GM23338 (cell line): ENCODE measurements around the gene CD72. TPM values are rescaled to one million over a fixed set of nuclear protein-coding genes. Genes with fewer than 3 reads are reported as not detected.

ENCODE experiments used
- ATAC-seq: fragments of 200-7000 bp; cut with Tn5 transposase; 3 replicates; pipeline ENCODE4 v1.9.1; 2020
- DNase-seq: peaks from one replicate; pipeline ENCODE4 v3.0.0-alpha.2; 2015; ENCODE audit warnings: low spot score
- H2AFZ ChIP-seq: fragments of 200-600 bp; sonication (generic); 2 replicates; pipeline ENCODE4 v1.8.0; 2016; ENCODE audit warnings: antibody characterized with exemption, mild to moderate bottlenecking, moderate library complexity
- H3F3A ChIP-seq: fragments of 200-600 bp; sonication (generic); replicated peaks from 2 replicates; pipeline ENCODE4 v1.8.0; 2017; ENCODE audit warnings: antibody characterized with exemption, mixed run types, low read depth
- H3K27ac ChIP-seq: fragments of 200-600 bp; sonication (generic); 2 replicates; pipeline ENCODE4 v1.6.1; 2016; ENCODE audit warnings: low read depth
- H3K27me3 ChIP-seq: fragments of 200-600 bp; sonication (generic); 2 replicates; pipeline ENCODE4 v1.8.0; 2016; ENCODE audit warnings: mild to moderate bottlenecking, mixed run types, moderate library complexity; ENCODE audit not compliant: insufficient read depth
- H3K36me3 ChIP-seq: fragments of 200-600 bp; sonication (generic); 2 replicates; pipeline ENCODE4 v1.8.0; 2016; ENCODE audit warnings: mild to moderate bottlenecking; ENCODE audit not compliant: insufficient read depth
- H3K4me1 ChIP-seq: fragments of 200-600 bp; sonication (generic); 2 replicates; pipeline ENCODE4 v1.8.0; 2016; ENCODE audit warnings: mild to moderate bottlenecking, moderate library complexity; ENCODE audit not compliant: insufficient read depth
- H3K4me2 ChIP-seq: fragments of 200-600 bp; sonication (generic); 2 replicates; pipeline ENCODE4 v1.7.1; 2017; ENCODE audit warnings: mixed run types
- H3K4me3 ChIP-seq: fragments of 200-600 bp; sonication (generic); 2 replicates; pipeline ENCODE4 v1.6.1; 2016; ENCODE audit warnings: mixed run types
- H3K79me2 ChIP-seq: fragments of 200-600 bp; sonication (generic); replicated peaks from 2 replicates; pipeline ENCODE4 v1.8.0; 2017; ENCODE audit warnings: mild to moderate bottlenecking; ENCODE audit not compliant: insufficient read depth
- H3K9me2 ChIP-seq: fragments of 200-600 bp; sonication (generic); 2 replicates; pipeline ENCODE4 v1.8.0; 2017; ENCODE audit not compliant: insufficient read depth
- H4K20me1 ChIP-seq: fragments of 200-600 bp; sonication (generic); replicated peaks from 2 replicates; pipeline ENCODE4 v1.8.0; 2017; ENCODE audit warnings: mild to moderate bottlenecking; ENCODE audit not compliant: insufficient read depth
- H3K27ac Mint-ChIP-seq: 2 replicates; pipeline ENCODE4 v1.8.0; 2020; ENCODE audit warnings: inconsistent platforms, mild to moderate bottlenecking, moderate library complexity, mixed read lengths
- H3K27me3 Mint-ChIP-seq: 3 replicates; pipeline ENCODE4 v1.8.0; 2022; ENCODE audit warnings: low read depth, mild to moderate bottlenecking, moderate library complexity, mixed read lengths, inconsistent platforms; ENCODE audit not compliant: insufficient read depth, poor library complexity
- H3K36me3 Mint-ChIP-seq: 3 replicates; pipeline ENCODE4 v1.8.0; 2021; ENCODE audit warnings: low read depth, mild to moderate bottlenecking, inconsistent platforms, moderate library complexity, mixed read lengths
- H3K4me1 Mint-ChIP-seq: 3 replicates; pipeline ENCODE4 v1.8.0; 2020; ENCODE audit warnings: mild to moderate bottlenecking, inconsistent platforms, mixed read lengths
- H3K4me3 Mint-ChIP-seq: 3 replicates; pipeline ENCODE4 v1.8.0; 2021; ENCODE audit warnings: moderate library complexity, mild to moderate bottlenecking, inconsistent platforms, mixed read lengths
- H3K9me3 Mint-ChIP-seq: 3 replicates; pipeline ENCODE4 v1.8.0; 2020; ENCODE audit warnings: moderate library complexity, mild to moderate bottlenecking, inconsistent platforms, mixed read lengths
- CREB1 ChIP-seq: fragments of 250-450 bp; sonication (Bioruptor Pico); IDR thresholded peaks from 2 replicates; pipeline ENCODE4 v1.5.0; 2020; ENCODE audit warnings: low read depth, mild to moderate bottlenecking, moderate library complexity
- CTCF ChIP-seq, 2 experiments: fragments of 200-600 bp in 1 of 2; sonication (generic) in 1 of 2; conservative IDR thresholded peaks; 2 replicates each; pipeline versions ENCODE4 v1.5.1 to v1.6.1; 2016 to 2017; ENCODE audit warnings: antibody characterized with exemption in 2 of 2, low read depth in 2 of 2, mild to moderate bottlenecking in 2 of 2, moderate library complexity in 1 of 2
- EZH2 ChIP-seq: fragments of 200-600 bp; sonication (generic); IDR thresholded peaks from one replicate; pipeline ENCODE4 v1.8.0; 2017; ENCODE audit warnings: antibody characterized with exemption, mild to moderate bottlenecking, low read depth; ENCODE audit not compliant: unreplicated experiment
- JUNB ChIP-seq: IDR thresholded peaks from one replicate; pipeline ENCODE4 v1.6.1; 2016; ENCODE audit warnings: antibody characterized with exemption; ENCODE audit not compliant: unreplicated experiment
- NANOG ChIP-seq: IDR thresholded peaks from 2 replicates; pipeline ENCODE4 v1.6.1; 2016; ENCODE audit warnings: antibody characterized with exemption, borderline replicate concordance
- POLR2AphosphoS5 ChIP-seq: IDR thresholded peaks from 2 replicates; pipeline ENCODE4 v1.6.1; 2016; ENCODE audit warnings: antibody characterized with exemption, low read depth
- STAT1 ChIP-seq: IDR thresholded peaks from one replicate; pipeline ENCODE4 v1.6.1; 2016; ENCODE audit warnings: antibody characterized with exemption; ENCODE audit not compliant: unreplicated experiment
- ZNF331 ChIP-seq: fragments of 250-450 bp; sonication (Bioruptor Pico); IDR thresholded peaks from 2 replicates; pipeline ENCODE4 v1.5.0; 2020; ENCODE audit warnings: low read depth, mild to moderate bottlenecking, moderate library complexity
- polyA plus RNA-seq: library from polyadenylated mRNA; unstranded; fragments of >200 nt; fragmentation: Nextera tagmentation; extraction: Ambion mirVana; gene quantifications from 2 replicates; pipeline ENCODE4 v1.2.1, GENCODE V29; 2016
- total RNA-seq: library from RNA; depleted of rRNA; stranded (reverse); fragments of >200 nt; shearing (Covaris generic); gene quantifications from 2 replicates; pipeline ENCODE4 v1.2.3, GENCODE V29; 2014
- TF ChIP-seq, protein P1 (sequence below): fragments of 250-450 bp; sonication (Bioruptor Pico); IDR thresholded peaks from 2 replicates; pipeline ENCODE4 v1.5.0; 2020; ENCODE audit warnings: mild to moderate bottlenecking, moderate library complexity

Gene CD72
- total and polyA plus RNA-seq, 2 experiments from 2014 or later = 4.7 to 4.8 TPM

DNA sequence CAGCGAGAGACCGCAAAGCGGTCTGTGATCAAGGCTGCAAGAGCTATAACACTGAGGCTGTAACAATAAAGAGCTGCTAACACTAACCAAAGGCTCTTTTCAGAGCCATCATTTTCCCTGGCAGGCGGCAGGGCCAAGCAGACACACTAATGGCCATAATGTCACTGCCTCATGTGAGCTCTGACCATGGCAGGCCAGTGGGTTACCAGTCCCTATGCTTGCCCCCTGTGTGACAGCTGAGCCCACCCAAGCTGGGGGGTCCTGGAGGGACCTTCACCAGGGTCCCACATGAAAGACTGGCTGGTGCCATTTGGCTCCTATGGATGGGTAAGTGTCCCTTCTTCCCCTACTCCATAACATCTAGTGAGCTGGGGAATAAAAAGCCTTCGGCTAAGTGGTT is 42.7 kb downstream of the CD72 start:
- Histone ChIP-seq H3K4me1 (no peaks in the 10 kb centered on the region), H3K27me3 (no peaks in the 10 kb centered on the region), H3K27ac (no peak overlapping the region), H2AFZ (no peak overlapping the region), H3K9me2 (no peaks in the 10 kb centered on the region; the same call in 1 of the 2 replicates), H4K20me1 (no peaks in the 10 kb centered on the region), H3K36me3 (no peaks in the 10 kb centered on the region), H3K4me3 (no peak overlapping the region), H3F3A (no peaks in the 10 kb centered on the region), H3K4me2 (no peak overlapping the region), H3K79me2 (no peaks in the 10 kb centered on the region)
- ATAC-seq (no peak), DNase-seq (no peak)
- TF ChIP-seq, protein P1, sequence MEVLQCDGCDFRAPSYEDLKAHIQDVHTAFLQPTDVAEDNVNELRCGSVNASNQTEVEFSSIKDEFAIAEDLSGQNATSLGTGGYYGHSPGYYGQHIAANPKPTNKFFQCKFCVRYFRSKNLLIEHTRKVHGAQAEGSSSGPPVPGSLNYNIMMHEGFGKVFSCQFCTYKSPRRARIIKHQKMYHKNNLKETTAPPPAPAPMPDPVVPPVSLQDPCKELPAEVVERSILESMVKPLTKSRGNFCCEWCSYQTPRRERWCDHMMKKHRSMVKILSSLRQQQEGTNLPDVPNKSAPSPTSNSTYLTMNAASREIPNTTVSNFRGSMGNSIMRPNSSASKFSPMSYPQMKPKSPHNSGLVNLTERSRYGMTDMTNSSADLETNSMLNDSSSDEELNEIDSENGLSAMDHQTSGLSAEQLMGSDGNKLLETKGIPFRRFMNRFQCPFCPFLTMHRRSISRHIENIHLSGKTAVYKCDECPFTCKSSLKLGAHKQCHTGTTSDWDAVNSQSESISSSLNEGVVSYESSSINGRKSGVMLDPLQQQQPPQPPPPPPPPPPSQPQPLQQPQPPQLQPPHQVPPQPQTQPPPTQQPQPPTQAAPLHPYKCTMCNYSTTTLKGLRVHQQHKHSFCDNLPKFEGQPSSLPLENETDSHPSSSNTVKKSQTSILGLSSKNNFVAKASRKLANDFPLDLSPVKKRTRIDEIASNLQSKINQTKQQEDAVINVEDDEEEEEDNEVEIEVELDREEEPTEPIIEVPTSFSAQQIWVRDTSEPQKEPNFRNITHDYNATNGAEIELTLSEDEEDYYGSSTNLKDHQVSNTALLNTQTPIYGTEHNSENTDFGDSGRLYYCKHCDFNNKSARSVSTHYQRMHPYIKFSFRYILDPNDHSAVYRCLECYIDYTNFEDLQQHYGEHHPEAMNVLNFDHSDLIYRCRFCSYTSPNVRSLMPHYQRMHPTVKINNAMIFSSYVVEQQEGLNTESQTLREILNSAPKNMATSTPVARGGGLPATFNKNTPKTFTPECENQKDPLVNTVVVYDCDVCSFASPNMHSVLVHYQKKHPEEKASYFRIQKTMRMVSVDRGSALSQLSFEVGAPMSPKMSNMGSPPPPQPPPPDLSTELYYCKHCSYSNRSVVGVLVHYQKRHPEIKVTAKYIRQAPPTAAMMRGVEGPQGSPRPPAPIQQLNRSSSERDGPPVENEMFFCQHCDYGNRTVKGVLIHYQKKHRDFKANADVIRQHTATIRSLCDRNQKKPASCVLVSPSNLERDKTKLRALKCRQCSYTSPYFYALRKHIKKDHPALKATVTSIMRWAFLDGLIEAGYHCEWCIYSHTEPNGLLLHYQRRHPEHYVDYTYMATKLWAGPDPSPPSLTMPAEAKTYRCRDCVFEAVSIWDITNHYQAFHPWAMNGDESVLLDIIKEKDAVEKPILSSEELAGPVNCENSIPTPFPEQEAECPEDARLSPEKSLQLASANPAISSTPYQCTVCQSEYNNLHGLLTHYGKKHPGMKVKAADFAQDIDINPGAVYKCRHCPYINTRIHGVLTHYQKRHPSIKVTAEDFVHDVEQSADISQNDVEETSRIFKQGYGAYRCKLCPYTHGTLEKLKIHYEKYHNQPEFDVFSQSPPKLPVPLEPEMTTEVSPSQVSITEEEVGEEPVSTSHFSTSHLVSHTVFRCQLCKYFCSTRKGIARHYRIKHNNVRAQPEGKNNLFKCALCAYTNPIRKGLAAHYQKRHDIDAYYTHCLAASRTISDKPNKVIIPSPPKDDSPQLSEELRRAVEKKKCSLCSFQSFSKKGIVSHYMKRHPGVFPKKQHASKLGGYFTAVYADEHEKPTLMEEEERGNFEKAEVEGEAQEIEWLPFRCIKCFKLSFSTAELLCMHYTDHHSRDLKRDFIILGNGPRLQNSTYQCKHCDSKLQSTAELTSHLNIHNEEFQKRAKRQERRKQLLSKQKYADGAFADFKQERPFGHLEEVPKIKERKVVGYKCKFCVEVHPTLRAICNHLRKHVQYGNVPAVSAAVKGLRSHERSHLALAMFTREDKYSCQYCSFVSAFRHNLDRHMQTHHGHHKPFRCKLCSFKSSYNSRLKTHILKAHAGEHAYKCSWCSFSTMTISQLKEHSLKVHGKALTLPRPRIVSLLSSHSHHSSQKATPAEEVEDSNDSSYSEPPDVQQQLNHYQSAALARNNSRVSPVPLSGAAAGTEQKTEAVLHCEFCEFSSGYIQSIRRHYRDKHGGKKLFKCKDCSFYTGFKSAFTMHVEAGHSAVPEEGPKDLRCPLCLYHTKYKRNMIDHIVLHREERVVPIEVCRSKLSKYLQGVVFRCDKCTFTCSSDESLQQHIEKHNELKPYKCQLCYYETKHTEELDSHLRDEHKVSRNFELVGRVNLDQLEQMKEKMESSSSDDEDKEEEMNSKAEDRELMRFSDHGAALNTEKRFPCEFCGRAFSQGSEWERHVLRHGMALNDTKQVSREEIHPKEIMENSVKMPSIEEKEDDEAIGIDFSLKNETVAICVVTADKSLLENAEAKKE (CRISPR knock-in tag) = no peak
- no peak for TF ChIP-seq ZNF331 (CRISPR knock-in tag)
- no peak for TF ChIP-seq EZH2
- Mint-ChIP-seq H3K4me3 (no peak overlapping the region), H3K36me3 (peaks cover 12% of the 10 kb centered on the region), H3K27ac (no peak overlapping the region), H3K4me1 (peaks cover 5% of the 10 kb centered on the region), H3K27me3 (no peaks in the 10 kb centered on the region), H3K9me3 (peaks cover 12% of the 10 kb centered on the region)

DNA sequence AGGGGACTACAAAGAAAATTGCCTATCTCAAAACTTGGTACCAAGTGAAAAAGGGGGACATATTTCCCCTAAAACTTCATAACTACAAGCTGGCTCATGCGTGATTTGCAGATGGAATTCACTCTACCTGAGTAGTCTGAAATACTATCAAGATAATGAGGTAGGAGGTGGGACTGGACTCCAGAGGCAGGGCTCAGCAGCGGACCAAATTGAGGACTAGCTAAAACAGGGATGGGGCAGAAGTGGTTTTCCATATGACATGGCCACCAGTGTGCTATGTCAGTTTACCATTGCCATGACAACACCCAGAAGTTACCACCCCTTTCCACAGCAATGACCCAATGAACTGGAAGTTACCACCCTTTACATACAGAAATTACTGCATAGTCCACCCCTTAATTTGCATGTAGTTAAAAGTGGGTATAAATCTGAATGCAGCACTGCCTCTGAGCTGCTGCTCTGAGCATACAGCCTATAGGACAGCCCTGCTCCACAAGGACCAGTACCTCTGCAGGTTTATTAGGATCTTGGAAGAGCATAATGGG is 43.6 kb downstream of the CD72 start:
- Histone ChIP-seq H4K20me1 (no peaks in the 10 kb centered on the region), H3K4me3 (no peak overlapping the region), H3K4me2 (no peak overlapping the region), H2AFZ (no peak overlapping the region), H3K36me3 (no peaks in the 10 kb centered on the region), H3K27ac (no peak overlapping the region), H3K9me2 (no peaks in the 10 kb centered on the region; the same call in 1 of the 2 replicates), H3K79me2 (no peaks in the 10 kb centered on the region), H3K4me1 (no peaks in the 10 kb centered on the region), H3F3A (no peaks in the 10 kb centered on the region), H3K27me3 (no peaks in the 10 kb centered on the region)
- H3K27me3 Mint-ChIP-seq = no peaks in the 10 kb centered on the region
- ATAC-seq (no peak), DNase-seq (no peak)
- H3K27ac Mint-ChIP-seq = no peak overlapping the region
- peaks cover 4% of the 10 kb centered on the region for H3K36me3 Mint-ChIP-seq
- H3K4me1 Mint-ChIP-seq = peaks cover 2% of the 10 kb centered on the region
- no peak overlapping the region for H3K4me3 Mint-ChIP-seq
- H3K9me3 Mint-ChIP-seq = peaks cover 4% of the 10 kb centered on the region
- TF ChIP-seq NANOG = no peak
- TF ChIP-seq CTCF (conservative IDR thresholded peaks at IDR 0.05; ENCODE audit: low read depth in 2 of 2) = no peak
- TF ChIP-seq JUNB = no peak
- no peak for TF ChIP-seq POLR2AphosphoS5
- no peak for TF ChIP-seq EZH2
- no peak for TF ChIP-seq STAT1
- no peak for TF ChIP-seq CREB1
